ENCODE data around the gene CRIM1.

The CRIM1 gene

DNA sequence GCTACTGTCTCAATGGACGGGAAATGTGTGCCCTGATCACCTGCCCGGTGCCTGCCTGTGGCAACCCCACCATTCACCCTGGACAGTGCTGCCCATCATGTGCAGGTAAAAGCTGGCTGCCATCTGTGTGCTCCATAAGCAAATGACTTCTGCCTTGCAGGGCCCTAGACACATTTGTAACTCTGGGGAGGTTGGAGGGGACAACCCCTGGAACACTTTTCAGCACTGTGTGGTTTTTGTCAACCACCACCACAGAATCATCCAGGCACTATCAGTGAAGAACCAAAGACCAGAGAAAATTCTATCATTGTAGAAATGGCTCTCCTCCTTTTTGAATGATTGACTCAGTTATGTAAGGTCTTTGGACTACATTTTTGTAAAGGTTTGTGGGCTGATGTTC is 158.1 kb downstream of the CRIM1 start:
- TF ChIP-seq TAF1 (IDR thresholded peaks at IDR 0.05; ENCODE audit: borderline replicate concordance, insufficient read depth, low read length): no peak
- TF ChIP-seq SIN3A (IDR thresholded peaks at IDR 0.05; ENCODE audit: borderline replicate concordance, insufficient read depth, low read length): no peak
- TF ChIP-seq, protein P1, sequence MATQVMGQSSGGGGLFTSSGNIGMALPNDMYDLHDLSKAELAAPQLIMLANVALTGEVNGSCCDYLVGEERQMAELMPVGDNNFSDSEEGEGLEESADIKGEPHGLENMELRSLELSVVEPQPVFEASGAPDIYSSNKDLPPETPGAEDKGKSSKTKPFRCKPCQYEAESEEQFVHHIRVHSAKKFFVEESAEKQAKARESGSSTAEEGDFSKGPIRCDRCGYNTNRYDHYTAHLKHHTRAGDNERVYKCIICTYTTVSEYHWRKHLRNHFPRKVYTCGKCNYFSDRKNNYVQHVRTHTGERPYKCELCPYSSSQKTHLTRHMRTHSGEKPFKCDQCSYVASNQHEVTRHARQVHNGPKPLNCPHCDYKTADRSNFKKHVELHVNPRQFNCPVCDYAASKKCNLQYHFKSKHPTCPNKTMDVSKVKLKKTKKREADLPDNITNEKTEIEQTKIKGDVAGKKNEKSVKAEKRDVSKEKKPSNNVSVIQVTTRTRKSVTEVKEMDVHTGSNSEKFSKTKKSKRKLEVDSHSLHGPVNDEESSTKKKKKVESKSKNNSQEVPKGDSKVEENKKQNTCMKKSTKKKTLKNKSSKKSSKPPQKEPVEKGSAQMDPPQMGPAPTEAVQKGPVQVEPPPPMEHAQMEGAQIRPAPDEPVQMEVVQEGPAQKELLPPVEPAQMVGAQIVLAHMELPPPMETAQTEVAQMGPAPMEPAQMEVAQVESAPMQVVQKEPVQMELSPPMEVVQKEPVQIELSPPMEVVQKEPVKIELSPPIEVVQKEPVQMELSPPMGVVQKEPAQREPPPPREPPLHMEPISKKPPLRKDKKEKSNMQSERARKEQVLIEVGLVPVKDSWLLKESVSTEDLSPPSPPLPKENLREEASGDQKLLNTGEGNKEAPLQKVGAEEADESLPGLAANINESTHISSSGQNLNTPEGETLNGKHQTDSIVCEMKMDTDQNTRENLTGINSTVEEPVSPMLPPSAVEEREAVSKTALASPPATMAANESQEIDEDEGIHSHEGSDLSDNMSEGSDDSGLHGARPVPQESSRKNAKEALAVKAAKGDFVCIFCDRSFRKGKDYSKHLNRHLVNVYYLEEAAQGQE (IDR thresholded peaks at IDR 0.05; ENCODE audit: insufficient read depth in 1 of 2, low read depth in 2 of 2, low read length in 2 of 2): no peak
- TF ChIP-seq POLR2AphosphoS5 (IDR thresholded peaks at IDR 0.05; ENCODE audit: low read depth, low read length): no peak
- TF ChIP-seq FOXP2 (optimal IDR thresholded peaks at IDR 0.05; ENCODE audit: borderline replicate concordance, extremely low read depth, extremely low read length, insufficient read depth): no peak

DNA sequence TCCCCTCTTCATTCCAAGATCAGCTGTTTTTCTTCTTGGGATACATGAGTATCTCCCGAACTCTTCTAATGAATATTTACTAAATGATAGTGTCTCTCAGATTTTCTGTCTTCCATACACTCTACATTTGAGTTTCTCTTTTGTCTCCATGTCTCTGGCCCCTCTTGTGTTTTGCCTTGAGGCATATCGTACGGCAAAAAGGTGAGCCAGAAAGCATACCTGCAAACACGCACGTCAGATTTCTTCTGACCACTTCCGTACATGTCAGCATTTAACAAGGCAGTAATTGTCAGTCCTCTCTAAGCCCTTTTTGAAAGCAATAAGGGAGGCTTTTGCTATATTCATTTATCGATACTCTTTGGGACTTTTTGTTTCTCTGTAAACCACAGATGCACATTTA is 160.0 kb downstream of the CRIM1 start:
- TF ChIP-seq POLR2AphosphoS5 (IDR thresholded peaks at IDR 0.05; ENCODE audit: low read depth, low read length): no peak
- TF ChIP-seq, protein P1 (IDR thresholded peaks at IDR 0.05; ENCODE audit: insufficient read depth in 1 of 2, low read depth in 2 of 2, low read length in 2 of 2): no peak
- TF ChIP-seq SIN3A (IDR thresholded peaks at IDR 0.05; ENCODE audit: borderline replicate concordance, insufficient read depth, low read length): no peak
- TF ChIP-seq FOXP2 (optimal IDR thresholded peaks at IDR 0.05; ENCODE audit: borderline replicate concordance, extremely low read depth, extremely low read length, insufficient read depth): no peak
- TF ChIP-seq TAF1 (IDR thresholded peaks at IDR 0.05; ENCODE audit: borderline replicate concordance, insufficient read depth, low read length): no peak

DNA sequence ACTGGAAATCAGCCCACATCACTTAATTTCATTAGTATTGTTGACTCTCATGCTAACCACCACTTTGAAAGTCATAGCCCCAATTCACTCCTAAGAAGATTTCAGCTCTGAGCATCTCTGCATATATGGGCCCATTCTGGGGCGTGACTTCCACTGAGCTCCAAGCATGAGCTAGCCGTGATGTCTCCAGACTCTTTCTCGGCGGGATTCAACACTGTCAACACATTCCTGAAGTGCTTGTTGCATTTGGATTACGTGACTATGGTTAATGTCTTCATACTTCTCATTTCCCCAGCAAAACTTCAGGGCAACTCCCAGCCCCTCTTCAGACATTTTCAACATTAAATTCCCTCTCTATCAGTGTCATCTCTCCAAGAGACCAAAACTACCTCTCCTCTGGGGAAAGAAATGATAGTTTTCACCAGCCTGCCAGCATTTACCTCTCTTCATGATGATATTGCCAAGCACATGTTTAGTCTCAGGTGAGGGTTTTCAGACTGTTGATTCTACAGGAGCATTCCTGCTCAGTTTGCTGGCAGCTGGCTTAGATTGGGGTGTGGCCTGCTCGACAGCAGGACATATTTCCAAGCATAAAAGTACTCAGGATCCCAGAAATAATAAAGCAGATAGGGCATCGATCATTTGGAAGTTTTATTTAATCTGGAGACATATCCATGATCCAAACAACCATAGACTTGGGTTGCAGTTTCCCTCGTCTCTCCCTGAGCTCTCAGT is 160.7 kb downstream of the CRIM1 start:
- no peak for TF ChIP-seq TAF1 (IDR thresholded peaks at IDR 0.05; ENCODE audit: borderline replicate concordance, insufficient read depth, low read length)
- no peak for TF ChIP-seq SIN3A (IDR thresholded peaks at IDR 0.05; ENCODE audit: borderline replicate concordance, insufficient read depth, low read length)
- TF ChIP-seq POLR2AphosphoS5 (IDR thresholded peaks at IDR 0.05; ENCODE audit: low read depth, low read length): no peak
- TF ChIP-seq, protein P1 (IDR thresholded peaks at IDR 0.05; ENCODE audit: insufficient read depth in 1 of 2, low read depth in 2 of 2, low read length in 2 of 2): no peak
- TF ChIP-seq FOXP2 (optimal IDR thresholded peaks at IDR 0.05; ENCODE audit: borderline replicate concordance, extremely low read depth, extremely low read length, insufficient read depth): no peak

DNA sequence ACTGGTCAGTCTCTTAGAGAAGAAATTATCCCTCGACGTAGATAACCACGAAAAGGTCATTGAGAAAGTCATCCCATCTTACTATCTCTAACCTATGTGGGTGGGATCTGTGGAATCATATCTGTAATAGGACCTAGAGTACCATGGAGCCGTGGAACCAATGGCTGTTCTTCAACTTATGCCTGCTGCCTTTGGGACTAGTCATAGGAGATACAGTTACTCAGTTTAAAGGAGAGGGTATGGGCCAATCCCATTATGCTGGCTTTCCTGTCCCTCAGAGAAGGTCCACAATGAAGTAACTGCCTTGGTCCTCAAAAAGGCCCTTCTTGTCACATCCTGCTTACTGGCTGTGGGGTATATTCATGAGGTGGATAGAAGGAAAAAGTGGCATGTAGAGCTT is 164.9 kb downstream of the CRIM1 start:
- no peak for TF ChIP-seq TAF1 (IDR thresholded peaks at IDR 0.05; ENCODE audit: borderline replicate concordance, insufficient read depth, low read length)
- TF ChIP-seq SIN3A (IDR thresholded peaks at IDR 0.05; ENCODE audit: borderline replicate concordance, insufficient read depth, low read length): no peak
- TF ChIP-seq, protein P1 (IDR thresholded peaks at IDR 0.05; ENCODE audit: insufficient read depth in 1 of 2, low read depth in 2 of 2, low read length in 2 of 2): no peak
- no peak for TF ChIP-seq POLR2AphosphoS5 (IDR thresholded peaks at IDR 0.05; ENCODE audit: low read depth, low read length)
- no peak for TF ChIP-seq FOXP2 (optimal IDR thresholded peaks at IDR 0.05; ENCODE audit: borderline replicate concordance, extremely low read depth, extremely low read length, insufficient read depth)
